Esophagus (tissue), 2 donors: Measurements from ENCODE around the gene PARP9. TPM values are rescaled to one million over a fixed set of nuclear protein-coding genes. Genes with fewer than 3 reads are reported as not detected.
"Not testable (repeated sequence)": the region's sequence is repeated elsewhere in the genome, so short reads cannot be mapped to it uniquely, and the experiment has no call there.

Experiments
- H3K27ac ChIP-seq, 2 donors: one replicate each; pipeline ENCODE4 v1.5.1; 2013; ENCODE audit warnings: low read depth in 2 of 2, mild to moderate bottlenecking in 2 of 2, inconsistent platforms in 1 of 2, low read length in 1 of 2, moderate library complexity in 1 of 2
- H3K27me3 ChIP-seq, 2 donors: one replicate each; pipeline ENCODE4 v1.6.1; 2013; ENCODE audit warnings: low read length in 2 of 2, control low read depth in 1 of 2, mild to moderate bottlenecking in 1 of 2; ENCODE audit not compliant: insufficient read depth in 2 of 2, control insufficient read depth in 1 of 2
- H3K36me3 ChIP-seq, 2 donors: one replicate each; pipeline ENCODE4 v1.6.1; 2013; ENCODE audit warnings: low read length in 1 of 2; ENCODE audit not compliant: control insufficient read depth in 2 of 2, insufficient read depth in 2 of 2
- H3K4me1 ChIP-seq, 2 donors: one replicate each; pipeline ENCODE4 v1.6.1; 2013; ENCODE audit warnings: low read length in 1 of 2; ENCODE audit not compliant: control insufficient read depth in 2 of 2, insufficient read depth in 2 of 2
- H3K4me3 ChIP-seq, 2 donors: one replicate each; pipeline ENCODE4 v1.5.1; 2013; ENCODE audit warnings: low read length in 2 of 2, mild to moderate bottlenecking in 2 of 2, low read depth in 1 of 2, moderate library complexity in 1 of 2
- H3K9me3 ChIP-seq, 2 donors: one replicate each; pipeline ENCODE4 v1.6.1; 2013; ENCODE audit warnings: mild to moderate bottlenecking in 2 of 2, low read depth in 1 of 2, low read length in 1 of 2, moderate library complexity in 1 of 2; ENCODE audit not compliant: control insufficient read depth in 2 of 2, insufficient read depth in 1 of 2
- WGBS, 2 donors: extraction: QIAGEN DNeasy Blood & Tissue Kit; methylation state at CpG; one replicate each; pipeline ENCODE4 v1.1.7; 2013; 5-methylcytosine and 5-hydroxymethylcytosine counted together
- polyA plus RNA-seq, 2 donors: library from polyadenylated mRNA; stranded (reverse); fragments of 200-250 nt; gene quantifications; one replicate each; pipeline ENCODE4 v1.2.3, GENCODE V29; 2013
- donor health status: healthy with polysubstance abuse.
- donor health status: Bipolar disorder and iron deficiency.

PARP9 gene
- polyA plus RNA-seq, 2 donors, result 17.1 to 20.0 TPM

- H3K36me3 ChIP-seq, result no peaks in the 10 kb centered on the region
- no peaks in the 10 kb centered on the region for H3K9me3 ChIP-seq
- no peaks in the 10 kb centered on the region for H3K27me3 ChIP-seq
- no peak overlapping the region for H3K27ac ChIP-seq
- H3K4me1 ChIP-seq, result no peaks in the 10 kb centered on the region
- 72 to 77% methylated on average over 2 of the region's 2 CpGs for WGBS, 2 donors
- H3K4me3 ChIP-seq, result no peak overlapping the region
Observed at GRCh38 chr3:122502139-122502538, 62.0 kb downstream of the PARP9 start.

DNA sequence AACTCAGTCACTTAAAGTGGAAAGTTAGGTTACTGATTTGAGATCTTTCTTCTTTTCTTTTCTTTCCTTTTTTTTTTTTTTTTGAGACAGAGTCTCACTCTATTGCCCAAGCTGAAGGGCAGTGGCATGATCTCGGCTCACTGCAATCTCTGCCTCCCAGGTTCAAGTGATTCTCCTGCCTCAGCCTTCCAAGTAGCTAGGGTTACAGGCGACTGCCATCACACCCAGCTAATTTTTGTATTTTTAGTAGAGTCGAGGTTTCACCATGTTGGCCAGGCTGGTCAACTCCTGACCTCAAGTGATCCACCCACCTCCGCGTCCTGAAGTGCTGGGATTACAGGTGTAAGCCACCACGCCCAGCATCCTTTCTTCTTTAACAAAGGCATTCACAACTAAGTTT is 63.1 kb downstream of the PARP9 start:
- not testable (repeated sequence) for H3K27me3 ChIP-seq, H3K4me1 ChIP-seq, H3K27ac ChIP-seq, H3K9me3 ChIP-seq, H3K4me3 ChIP-seq, H3K36me3 ChIP-seq
- 76 to 78% methylated on average over 6 of the region's 6 CpGs for WGBS, 2 donors

DNA sequence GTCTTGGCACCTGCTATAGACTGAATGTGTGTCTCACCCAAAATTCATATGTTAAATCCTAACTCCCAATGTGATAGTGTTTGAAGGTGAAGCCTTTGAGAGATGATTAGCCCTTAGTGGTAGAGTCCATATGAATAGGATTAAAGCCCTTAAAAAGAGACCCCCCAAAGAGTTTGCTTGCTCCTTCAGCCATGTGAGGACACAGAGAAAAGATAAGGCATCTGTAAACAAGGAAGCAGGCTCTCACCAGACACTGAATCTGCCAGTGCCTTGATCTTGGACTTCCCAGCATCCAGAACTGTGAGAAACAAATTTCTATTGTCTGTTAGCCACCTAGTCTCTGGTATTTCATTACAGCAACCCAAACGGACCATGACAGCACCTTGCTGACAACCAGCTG is 65.9 kb downstream of the PARP9 start:
- H3K9me3 ChIP-seq, result no peaks in the 10 kb centered on the region
- no peaks in the 10 kb centered on the region for H3K36me3 ChIP-seq
- H3K27me3 ChIP-seq, result no peaks in the 10 kb centered on the region
- H3K4me1 ChIP-seq, result no peaks in the 10 kb centered on the region
- no peak overlapping the region for H3K27ac ChIP-seq
- 59 to 72% methylated on average over 1 of the region's 1 CpG for WGBS, 2 donors
- H3K4me3 ChIP-seq, result no peak overlapping the region

DNA sequence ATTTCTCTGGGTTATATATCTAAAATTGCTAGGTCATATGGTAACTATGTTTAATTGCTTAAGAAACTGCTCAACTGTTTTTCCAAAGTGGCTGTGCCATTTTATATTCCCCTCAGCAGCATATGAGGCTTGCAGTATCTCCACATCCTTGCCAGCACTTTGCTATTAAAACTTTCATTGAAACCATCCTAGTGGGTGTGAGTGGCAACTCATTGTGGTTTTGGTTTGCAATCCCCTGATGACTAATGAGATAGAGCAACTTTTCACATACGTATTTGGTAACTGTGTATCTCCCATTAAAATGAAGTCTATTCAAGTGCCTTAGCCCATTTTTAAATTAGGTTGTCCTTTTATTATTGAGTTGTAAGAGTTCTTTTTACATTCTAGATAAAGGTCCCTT is 66.7 kb downstream of the PARP9 start:
- no peak overlapping the region for H3K4me3 ChIP-seq
- no peaks in the 10 kb centered on the region for H3K9me3 ChIP-seq
- peaks cover 0 to 3% of the 10 kb centered on the region in 2 donors for H3K36me3 ChIP-seq
- WGBS, 2 donors, result 38 to 44% methylated on average over 1 of the region's 1 CpG
- H3K4me1 ChIP-seq, result no peaks in the 10 kb centered on the region
- H3K27ac ChIP-seq, result no peak overlapping the region
- H3K27me3 ChIP-seq, result no peaks in the 10 kb centered on the region

- Histone ChIP-seq H3K4me3 (no peak overlapping the region), H3K27me3 (no peaks in the 10 kb centered on the region), H3K4me1 (no peaks in the 10 kb centered on the region), H3K36me3 (peaks cover 0 to 3% of the 10 kb centered on the region in 2 donors), H3K9me3 (no peaks in the 10 kb centered on the region), H3K27ac (peak overlapping the region in 1 of 2 donors; percentile 22)
- WGBS, 2 donors, result 82 to 83% methylated on average over 2 of the region's 2 CpGs
Observed at GRCh38 chr3:122496508-122496907, 67.6 kb downstream of the PARP9 start.

DNA sequence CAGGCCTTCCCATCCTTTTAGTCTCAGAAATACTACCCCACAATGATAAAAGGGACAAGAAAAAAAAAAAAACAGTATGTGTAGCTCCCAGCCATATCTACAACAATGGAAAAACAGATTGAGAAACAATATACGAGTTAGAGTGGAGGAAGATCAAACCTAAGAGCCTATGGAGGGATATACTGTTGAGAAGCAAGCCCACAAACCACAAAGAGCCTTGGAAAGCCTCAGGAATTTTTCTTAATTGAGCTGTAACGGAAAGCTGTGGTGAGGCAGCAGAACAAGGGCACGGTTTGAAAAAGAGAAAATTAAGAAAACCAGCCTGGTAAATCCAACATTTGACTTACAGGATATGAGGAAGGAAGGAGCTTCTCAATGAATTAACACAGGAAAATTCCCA is 70.8 kb downstream of the PARP9 start:
- Histone ChIP-seq H3K4me3 (no peak overlapping the region), H3K9me3 (no peaks in the 10 kb centered on the region), H3K4me1 (no peaks in the 10 kb centered on the region), H3K27ac (no peak overlapping the region), H3K27me3 (no peaks in the 10 kb centered on the region), H3K36me3 (peaks cover 0 to 3% of the 10 kb centered on the region in 2 donors)
- WGBS, 2 donors, result 88 to 90% methylated on average over 3 of the region's 3 CpGs

DNA sequence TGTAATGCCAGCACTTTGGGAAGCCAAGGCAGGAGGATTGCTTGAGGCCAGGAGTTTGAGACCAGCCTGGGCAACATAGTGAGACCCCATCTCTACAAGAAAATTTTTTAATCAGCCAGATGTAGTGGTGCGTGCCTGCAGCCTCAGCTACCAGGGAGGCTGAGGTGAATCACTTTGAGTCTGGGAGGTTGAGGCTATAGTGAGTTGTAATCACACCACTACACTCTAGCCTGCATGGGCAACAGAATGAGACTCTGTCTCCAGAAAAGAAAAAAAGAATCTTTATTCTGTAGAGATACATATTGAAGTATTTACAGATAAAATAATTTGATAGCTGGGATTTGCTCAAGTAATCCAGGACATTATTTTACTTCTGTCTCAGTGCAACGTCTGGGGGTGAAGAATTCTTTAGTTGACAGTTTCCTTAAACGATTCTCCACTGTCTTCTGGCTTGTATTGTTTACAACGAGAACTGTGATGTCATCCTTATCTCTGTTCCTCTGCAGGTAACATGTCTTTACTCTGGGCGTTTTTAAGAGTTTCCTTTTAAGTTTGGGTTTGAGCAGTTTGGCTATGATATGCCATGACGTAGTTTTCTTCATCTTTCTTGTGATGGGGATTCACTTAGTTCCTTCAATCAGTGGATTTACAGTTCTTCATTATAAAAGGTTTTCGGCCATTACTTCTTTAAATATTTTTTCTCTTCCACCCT is 75.7 kb downstream of the PARP9 start:
- Histone ChIP-seq H3K27me3 (no peaks in the 10 kb centered on the region), H3K27ac (no peak overlapping the region), H3K36me3 (peaks cover 0 to 3% of the 10 kb centered on the region in 2 donors), H3K9me3 (no peaks in the 10 kb centered on the region), H3K4me3 (no peak overlapping the region), H3K4me1 (no peaks in the 10 kb centered on the region)
- WGBS, 2 donors, result 72 to 74% methylated on average over 7 of the region's 7 CpGs

DNA sequence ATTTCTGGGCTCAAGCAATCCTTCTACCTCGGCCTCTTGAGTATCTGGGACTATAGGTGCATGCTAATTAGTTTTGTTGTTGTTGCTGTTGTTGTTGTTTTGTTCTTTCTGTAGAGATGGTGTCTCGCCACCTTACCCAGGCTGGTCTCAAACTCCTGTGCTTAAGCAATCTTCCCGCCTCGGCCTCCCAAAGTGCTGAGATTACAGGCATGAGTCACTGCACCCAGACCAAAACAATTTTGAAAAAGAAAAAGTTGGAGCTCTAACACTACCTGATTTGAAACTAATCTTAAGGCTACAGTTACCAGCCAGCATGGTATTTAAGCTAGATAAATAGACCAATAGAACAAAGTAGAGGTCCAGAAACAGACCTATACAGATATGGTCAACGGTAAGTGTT is 79.1 kb downstream of the PARP9 start:
- H3K4me3 ChIP-seq, result no peak overlapping the region

GRCh38 chr3:122481390-122481789 is 82.7 kb downstream of the PARP9 start:
- Histone ChIP-seq H3K27me3 (no peaks in the 10 kb centered on the region), H3K4me1 (peaks cover 2 to 3% of the 10 kb centered on the region in 2 donors), H3K9me3 (no peaks in the 10 kb centered on the region), H3K36me3 (no peaks in the 10 kb centered on the region), H3K4me3 (no peak overlapping the region), H3K27ac (no peak overlapping the region)
- WGBS, 2 donors, result 92% methylated on average over 3 of the region's 3 CpGs

More for the DNA sequence above, 79.1 kb downstream of the PARP9 start:
- H3K4me1 ChIP-seq, result peaks cover 2 to 3% of the 10 kb centered on the region in 2 donors
- no peak overlapping the region for H3K27ac ChIP-seq
- WGBS, 2 donors, result 75 to 77% methylated on average over 5 of the region's 5 CpGs
- no peaks in the 10 kb centered on the region for H3K27me3 ChIP-seq
- H3K36me3 ChIP-seq, result no peaks in the 10 kb centered on the region
- H3K9me3 ChIP-seq, result no peaks in the 10 kb centered on the region
